Measurements from ENCODE around the gene ARHGAP22.

The ARHGAP22 gene

GRCh38 chr10:48508791-48509772 is 95.8 kb downstream of the ARHGAP22 start:
- DNase-seq, result no peak

- DNase-seq, result peak; percentile 17
These were observed 96.7 kb downstream of the ARHGAP22 start for GRCh38 chr10:48507933-48508790.

- DNase-seq, result no peak
These were observed 97.4 kb downstream of the ARHGAP22 start for GRCh38 chr10:48507494-48507893.

GRCh38 chr10:48506147-48506917 is 98.5 kb downstream of the ARHGAP22 start:
- no peak for DNase-seq

GRCh38 chr10:48505394-48506112 is 99.3 kb downstream of the ARHGAP22 start:
- no peak for DNase-seq

GRCh38 chr10:48504141-48504885 is 100.6 kb downstream of the ARHGAP22 start:
- no peak for DNase-seq

GRCh38 chr10:48503293-48503911 is 101.5 kb downstream of the ARHGAP22 start:
- DNase-seq, result no peak

GRCh38 chr10:48502791-48503190 is 102.1 kb downstream of the ARHGAP22 start:
- no peak for DNase-seq

GRCh38 chr10:48501787-48502771 is 102.8 kb downstream of the ARHGAP22 start:
- no peak for DNase-seq

- DNase-seq, result no peak
These were observed 103.6 kb downstream of the ARHGAP22 start for GRCh38 chr10:48501226-48501625.

- DNase-seq, result no peak
These were observed 104.1 kb downstream of the ARHGAP22 start for GRCh38 chr10:48500771-48501170.

GRCh38 chr10:48498940-48499510 is 105.8 kb downstream of the ARHGAP22 start:
- no peak for DNase-seq

- no peak for DNase-seq
These were observed 106.8 kb downstream of the ARHGAP22 start for GRCh38 chr10:48497780-48498770.

- peak; percentile 61 for DNase-seq
These were observed 107.8 kb downstream of the ARHGAP22 start for GRCh38 chr10:48496831-48497779.

GRCh38 chr10:48496105-48496830 is 108.6 kb downstream of the ARHGAP22 start:
- DNase-seq, result no peak
